Measurements from ENCODE around the gene NEK9.

The NEK9 gene

DNA sequence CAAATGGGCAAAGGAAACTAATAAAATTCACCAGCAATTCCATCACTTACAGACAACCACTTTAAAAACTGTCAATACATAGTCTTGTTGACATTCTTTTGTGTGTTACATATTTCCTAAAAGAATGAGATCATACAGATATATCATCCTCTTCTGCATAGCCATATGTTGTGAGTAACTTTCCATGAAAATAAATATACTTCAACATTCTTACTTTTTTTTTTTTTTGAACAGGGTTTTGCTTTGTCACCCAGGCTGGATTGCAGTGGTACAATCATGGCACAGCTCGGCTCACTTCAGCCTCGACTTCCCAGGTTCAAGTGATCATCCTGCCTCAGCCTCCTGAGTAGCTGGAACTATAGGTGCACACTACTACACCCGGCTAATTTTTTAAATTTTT, 36.5 kb downstream of the NEK9 start:
- H2AFZ ChIP-seq (ENCODE audit: low read length) = no peak overlapping the region
- H3K9me3 ChIP-seq (replicated peaks; ENCODE audit: insufficient read depth, low read length) = no peaks in the 10 kb centered on the region
- H3F3A ChIP-seq (ENCODE audit: insufficient read depth, low read length) = no peaks in the 10 kb centered on the region
- H3K4me1 ChIP-seq (ENCODE audit: low read length) = no peaks in the 10 kb centered on the region
- H3K27ac ChIP-seq (ENCODE audit: low read length) = no peak overlapping the region
- no peaks in the 10 kb centered on the region for H3K27me3 ChIP-seq (replicated peaks; ENCODE audit: insufficient read depth, low read length)
- H3K79me2 ChIP-seq (ENCODE audit: low read length) = no peaks in the 10 kb centered on the region
- no peaks in the 10 kb centered on the region for H3K9me2 ChIP-seq (replicated peaks; ENCODE audit: insufficient read depth, low read length)
- H3K9ac ChIP-seq (ENCODE audit: low read length) = no peak overlapping the region
- H3K4me2 ChIP-seq (ENCODE audit: low read depth, low read length) = no peak overlapping the region
- TF ChIP-seq EZH2 (optimal IDR thresholded peaks at IDR 0.05; ENCODE audit: low read depth, low read length) (no peak), EZH2phosphoT487 (IDR thresholded peaks at IDR 0.05; ENCODE audit: low read length) (no peak)
- TF ChIP-seq, protein P1, sequence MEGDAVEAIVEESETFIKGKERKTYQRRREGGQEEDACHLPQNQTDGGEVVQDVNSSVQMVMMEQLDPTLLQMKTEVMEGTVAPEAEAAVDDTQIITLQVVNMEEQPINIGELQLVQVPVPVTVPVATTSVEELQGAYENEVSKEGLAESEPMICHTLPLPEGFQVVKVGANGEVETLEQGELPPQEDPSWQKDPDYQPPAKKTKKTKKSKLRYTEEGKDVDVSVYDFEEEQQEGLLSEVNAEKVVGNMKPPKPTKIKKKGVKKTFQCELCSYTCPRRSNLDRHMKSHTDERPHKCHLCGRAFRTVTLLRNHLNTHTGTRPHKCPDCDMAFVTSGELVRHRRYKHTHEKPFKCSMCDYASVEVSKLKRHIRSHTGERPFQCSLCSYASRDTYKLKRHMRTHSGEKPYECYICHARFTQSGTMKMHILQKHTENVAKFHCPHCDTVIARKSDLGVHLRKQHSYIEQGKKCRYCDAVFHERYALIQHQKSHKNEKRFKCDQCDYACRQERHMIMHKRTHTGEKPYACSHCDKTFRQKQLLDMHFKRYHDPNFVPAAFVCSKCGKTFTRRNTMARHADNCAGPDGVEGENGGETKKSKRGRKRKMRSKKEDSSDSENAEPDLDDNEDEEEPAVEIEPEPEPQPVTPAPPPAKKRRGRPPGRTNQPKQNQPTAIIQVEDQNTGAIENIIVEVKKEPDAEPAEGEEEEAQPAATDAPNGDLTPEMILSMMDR (IDR thresholded peaks at IDR 0.05; ENCODE audit: low read length) = no peak
- no peak overlapping the region for H3K4me3 ChIP-seq (ENCODE audit: low read length)
- no peaks in the 10 kb centered on the region for H3K36me3 ChIP-seq (replicated peaks; ENCODE audit: insufficient read depth, low read length)
- DNase-seq = no peak
- no peaks in the 10 kb centered on the region for H4K20me1 ChIP-seq (ENCODE audit: insufficient read depth, low read length)

GRCh38 chr14:75088566-75089373, 38.1 kb downstream of the NEK9 start:
- H3K9me2 ChIP-seq (replicated peaks; ENCODE audit: insufficient read depth, low read length) = no peaks in the 10 kb centered on the region
- no peak overlapping the region for H3K9ac ChIP-seq (ENCODE audit: low read length)
- H2AFZ ChIP-seq (ENCODE audit: low read length) = no peak overlapping the region
- no peak overlapping the region for H3K27ac ChIP-seq (ENCODE audit: low read length)
- H3K36me3 ChIP-seq (replicated peaks; ENCODE audit: insufficient read depth, low read length) = no peaks in the 10 kb centered on the region
- H4K20me1 ChIP-seq (ENCODE audit: insufficient read depth, low read length) = no peaks in the 10 kb centered on the region
- no peaks in the 10 kb centered on the region for H3F3A ChIP-seq (ENCODE audit: insufficient read depth, low read length)
- H3K9me3 ChIP-seq (replicated peaks; ENCODE audit: insufficient read depth, low read length) = no peaks in the 10 kb centered on the region
- H3K79me2 ChIP-seq (ENCODE audit: low read length) = no peaks in the 10 kb centered on the region
- H3K27me3 ChIP-seq (replicated peaks; ENCODE audit: insufficient read depth, low read length) = no peaks in the 10 kb centered on the region
- H3K4me1 ChIP-seq (ENCODE audit: low read length) = no peaks in the 10 kb centered on the region
- H3K4me3 ChIP-seq (ENCODE audit: low read length) = no peak overlapping the region
- H3K4me2 ChIP-seq (ENCODE audit: low read depth, low read length) = no peak overlapping the region
- TF ChIP-seq, protein P1 (IDR thresholded peaks at IDR 0.05; ENCODE audit: low read length) = peak; percentile 54
- TF ChIP-seq EZH2 (optimal IDR thresholded peaks at IDR 0.05; ENCODE audit: low read depth, low read length) (no peak), EZH2phosphoT487 (IDR thresholded peaks at IDR 0.05; ENCODE audit: low read length) (no peak)
- peak; percentile 23 for DNase-seq

GRCh38 chr14:75088153-75088552, 38.7 kb downstream of the NEK9 start:
- H3K79me2 ChIP-seq (ENCODE audit: low read length) = no peaks in the 10 kb centered on the region
- H2AFZ ChIP-seq (ENCODE audit: low read length) = no peak overlapping the region
- no peaks in the 10 kb centered on the region for H3K9me2 ChIP-seq (replicated peaks; ENCODE audit: insufficient read depth, low read length)
- H3K9ac ChIP-seq (ENCODE audit: low read length) = no peak overlapping the region
- H3K27ac ChIP-seq (ENCODE audit: low read length) = no peak overlapping the region
- no peaks in the 10 kb centered on the region for H4K20me1 ChIP-seq (ENCODE audit: insufficient read depth, low read length)
- H3K27me3 ChIP-seq (replicated peaks; ENCODE audit: insufficient read depth, low read length) = no peaks in the 10 kb centered on the region
- no peak overlapping the region for H3K4me2 ChIP-seq (ENCODE audit: low read depth, low read length)
- DNase-seq = no peak
- no peaks in the 10 kb centered on the region for H3K36me3 ChIP-seq (replicated peaks; ENCODE audit: insufficient read depth, low read length)
- no peaks in the 10 kb centered on the region for H3K4me1 ChIP-seq (ENCODE audit: low read length)
- TF ChIP-seq EZH2 (optimal IDR thresholded peaks at IDR 0.05; ENCODE audit: low read depth, low read length) = no peak
- TF ChIP-seq, protein P1 (IDR thresholded peaks at IDR 0.05; ENCODE audit: low read length) = no peak
- no peak for TF ChIP-seq EZH2phosphoT487 (IDR thresholded peaks at IDR 0.05; ENCODE audit: low read length)
- H3K4me3 ChIP-seq (ENCODE audit: low read length) = no peak overlapping the region
- H3F3A ChIP-seq (ENCODE audit: insufficient read depth, low read length) = no peaks in the 10 kb centered on the region
- H3K9me3 ChIP-seq (replicated peaks; ENCODE audit: insufficient read depth, low read length) = no peaks in the 10 kb centered on the region

All from MM.1S (cell line).